GM20000 (cell line): Measurements from ENCODE around the gene PLA2G2E.

Experiments used
- DNase-seq: peaks from one replicate; pipeline ENCODE4 v3.0.0; 2012; ENCODE audit warnings: low spot score
- TF ChIP-seq, protein P1 (sequence below): IDR thresholded peaks from 2 replicates; pipeline ENCODE4 v1.5.1; 2012; ENCODE audit warnings: mild to moderate bottlenecking, control low read depth; ENCODE audit errors: extremely low read depth, missing control alignments

Gene PLA2G2E

DNA sequence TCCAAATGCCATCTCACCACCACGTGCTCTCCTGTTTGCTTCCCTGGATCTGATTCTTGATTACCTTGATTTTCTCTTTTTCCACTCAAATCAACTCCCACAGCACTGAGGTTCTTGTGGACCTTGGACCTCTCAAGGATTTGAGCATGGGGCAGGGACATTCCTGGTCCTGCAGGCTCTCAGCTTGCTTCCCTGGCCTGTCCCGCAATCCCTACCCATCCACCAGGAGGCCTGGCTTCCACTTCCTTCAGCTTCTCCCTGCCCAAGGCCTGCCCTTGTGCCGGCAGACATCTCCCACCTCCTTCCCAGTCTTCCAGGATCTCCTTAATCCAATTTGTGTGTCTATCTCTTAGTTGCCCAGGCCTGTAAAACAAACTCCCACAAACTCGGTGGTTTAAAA is 34.4 kb upstream of the PLA2G2E start:
- TF ChIP-seq, protein P1, sequence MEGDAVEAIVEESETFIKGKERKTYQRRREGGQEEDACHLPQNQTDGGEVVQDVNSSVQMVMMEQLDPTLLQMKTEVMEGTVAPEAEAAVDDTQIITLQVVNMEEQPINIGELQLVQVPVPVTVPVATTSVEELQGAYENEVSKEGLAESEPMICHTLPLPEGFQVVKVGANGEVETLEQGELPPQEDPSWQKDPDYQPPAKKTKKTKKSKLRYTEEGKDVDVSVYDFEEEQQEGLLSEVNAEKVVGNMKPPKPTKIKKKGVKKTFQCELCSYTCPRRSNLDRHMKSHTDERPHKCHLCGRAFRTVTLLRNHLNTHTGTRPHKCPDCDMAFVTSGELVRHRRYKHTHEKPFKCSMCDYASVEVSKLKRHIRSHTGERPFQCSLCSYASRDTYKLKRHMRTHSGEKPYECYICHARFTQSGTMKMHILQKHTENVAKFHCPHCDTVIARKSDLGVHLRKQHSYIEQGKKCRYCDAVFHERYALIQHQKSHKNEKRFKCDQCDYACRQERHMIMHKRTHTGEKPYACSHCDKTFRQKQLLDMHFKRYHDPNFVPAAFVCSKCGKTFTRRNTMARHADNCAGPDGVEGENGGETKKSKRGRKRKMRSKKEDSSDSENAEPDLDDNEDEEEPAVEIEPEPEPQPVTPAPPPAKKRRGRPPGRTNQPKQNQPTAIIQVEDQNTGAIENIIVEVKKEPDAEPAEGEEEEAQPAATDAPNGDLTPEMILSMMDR = no peak

DNA sequence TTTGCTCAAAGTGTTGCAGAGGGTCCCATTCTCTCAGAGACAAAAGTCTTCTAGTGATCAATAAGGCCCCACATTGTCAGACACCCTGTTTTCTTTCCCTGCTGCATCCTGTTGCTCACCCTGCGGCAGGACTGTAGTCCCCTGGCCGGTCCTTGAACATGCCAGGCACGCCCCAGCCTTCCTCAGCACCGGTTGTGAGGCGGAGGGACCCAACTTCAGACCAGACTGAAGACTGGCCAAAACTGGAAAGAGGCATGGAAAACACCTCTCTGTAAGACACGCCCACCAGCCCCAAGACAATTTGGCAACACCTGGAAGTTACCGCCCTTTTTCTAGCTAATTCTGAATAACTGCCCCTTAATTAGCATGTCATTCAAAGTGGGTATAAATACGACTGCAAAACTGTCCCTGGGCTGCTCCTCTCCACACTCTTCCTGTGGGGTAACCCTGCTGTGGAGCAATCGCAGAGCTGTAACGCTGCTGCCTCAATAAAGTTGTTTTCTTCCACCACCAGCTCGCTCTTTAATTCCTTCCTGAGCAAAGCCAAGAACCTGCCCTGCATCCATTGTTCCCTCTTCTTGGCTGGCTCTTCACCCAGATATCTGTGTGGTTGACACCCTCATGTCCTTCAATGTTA is 32.2 kb upstream of the PLA2G2E start:
- TF ChIP-seq, protein P1 = no peak
- DNase-seq = no peak

More for the DNA sequence above, 34.4 kb upstream of the PLA2G2E start:
- DNase-seq = no peak

DNA sequence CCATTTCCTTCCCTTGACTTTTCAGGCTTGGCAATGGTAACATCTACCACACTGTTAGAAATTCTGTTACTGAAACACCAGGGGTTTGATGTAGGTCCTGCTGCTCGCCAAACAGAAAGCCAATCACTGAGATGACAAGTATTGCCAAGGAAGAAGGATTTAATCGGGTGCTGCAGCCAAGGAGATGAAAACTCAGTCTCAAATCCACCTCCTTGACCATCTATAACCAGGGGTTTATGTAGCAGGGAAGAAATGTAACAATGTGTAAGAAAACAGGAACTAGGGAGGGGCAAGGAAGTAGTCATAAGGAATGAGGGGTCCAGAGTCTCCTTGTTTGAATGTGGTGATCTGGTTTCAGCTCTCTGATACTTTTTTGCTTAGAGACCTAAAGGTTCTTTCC is 30.6 kb upstream of the PLA2G2E start:
- no peak for DNase-seq

DNA sequence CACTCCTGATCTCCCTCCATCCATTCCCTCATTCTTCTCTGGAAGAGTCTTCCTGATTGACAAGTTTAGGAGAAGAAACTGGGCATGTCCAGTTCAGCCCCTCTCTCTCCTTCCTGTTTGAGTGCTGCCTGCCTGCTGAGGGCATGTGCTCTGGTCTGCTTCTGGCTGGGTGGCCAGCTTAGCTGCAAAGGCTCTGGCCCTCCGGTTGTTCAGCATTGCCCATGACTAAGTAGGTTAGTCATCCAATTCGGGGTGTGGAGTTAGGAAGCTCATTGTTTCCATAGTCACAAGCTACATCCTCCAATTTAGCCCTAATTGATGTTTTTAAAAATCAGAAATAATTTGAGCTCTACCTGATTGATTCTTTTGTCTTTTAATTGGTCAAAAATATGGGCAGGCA is 25.6 kb upstream of the PLA2G2E start:
- TF ChIP-seq, protein P1 = no peak
- no peak for DNase-seq

More for the DNA sequence above, 30.6 kb upstream of the PLA2G2E start:
- TF ChIP-seq, protein P1 = no peak

DNA sequence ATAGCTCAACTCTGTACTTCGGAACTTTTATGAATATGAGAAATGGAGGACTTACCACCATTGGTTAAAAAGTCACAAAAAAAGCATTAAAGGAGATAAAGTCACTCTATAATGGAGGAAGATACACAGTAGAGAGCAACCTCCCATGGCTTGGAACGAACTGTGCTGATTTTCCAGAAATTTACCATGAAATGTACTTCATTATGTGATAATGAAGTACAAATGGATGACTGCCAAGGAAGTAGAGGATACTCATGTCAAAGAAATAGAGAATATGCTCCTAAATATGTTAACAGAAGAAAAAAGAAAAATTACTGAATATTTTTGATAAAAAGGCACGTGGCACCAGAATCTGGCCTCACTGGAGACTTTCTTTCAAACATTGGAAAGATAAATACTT is 23.6 kb upstream of the PLA2G2E start:
- TF ChIP-seq, protein P1 = no peak
- DNase-seq = no peak

DNA sequence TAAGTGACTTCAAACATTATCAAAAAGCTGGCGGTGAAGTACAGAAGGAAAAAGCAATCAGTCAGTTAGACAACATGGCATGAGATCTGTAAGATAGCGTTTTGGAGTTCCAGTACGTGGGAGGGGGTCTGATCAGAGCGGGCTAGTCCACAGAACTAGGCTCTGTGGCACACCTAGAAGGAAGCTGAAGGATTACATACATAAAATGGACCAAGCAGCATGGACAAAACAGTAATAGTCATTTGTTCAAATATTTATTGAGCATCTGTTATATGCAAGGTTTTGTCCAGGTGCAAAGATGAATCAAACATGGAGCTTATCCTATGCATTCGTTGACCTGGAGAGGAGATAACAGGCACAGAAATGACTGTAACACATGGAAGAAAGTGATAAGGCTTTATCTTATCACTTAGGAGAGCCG is 22.9 kb upstream of the PLA2G2E start:
- TF ChIP-seq, protein P1 = no peak
- DNase-seq = no peak

DNA sequence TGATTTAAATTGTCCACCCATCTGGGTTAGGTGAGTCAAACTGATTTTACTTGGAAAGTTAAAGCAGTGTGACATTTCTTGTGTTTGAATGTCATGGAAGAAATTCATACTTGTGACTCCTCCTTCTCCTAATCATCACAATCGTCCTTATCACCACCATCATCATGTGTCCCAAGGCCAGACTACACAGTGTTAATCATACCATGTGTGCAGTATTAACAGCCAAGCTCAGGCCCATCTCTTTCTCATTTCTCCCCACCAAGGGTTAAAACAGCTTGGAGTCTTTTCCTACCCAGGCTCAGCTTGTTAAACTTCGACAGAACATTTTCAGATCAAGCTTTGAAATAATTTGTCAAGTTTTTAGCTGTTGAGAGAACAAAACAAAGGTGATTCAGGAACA is 22.5 kb upstream of the PLA2G2E start:
- TF ChIP-seq, protein P1 = no peak
- DNase-seq = no peak
